Cerebellar nuclear complex (tissue), 1 donor: ENCODE measurements around the gene WWC1.

Experiments
- DNase-seq, 2 experiments: peaks; one replicate each; lab custom pipeline; 2025; lab: John Stamatoyannopoulos, UW

Gene WWC1

GRCh38 chr5:168364151-168364661 lies 72.8 kb downstream of the WWC1 start:
- DNase-seq, result no peak

DNA sequence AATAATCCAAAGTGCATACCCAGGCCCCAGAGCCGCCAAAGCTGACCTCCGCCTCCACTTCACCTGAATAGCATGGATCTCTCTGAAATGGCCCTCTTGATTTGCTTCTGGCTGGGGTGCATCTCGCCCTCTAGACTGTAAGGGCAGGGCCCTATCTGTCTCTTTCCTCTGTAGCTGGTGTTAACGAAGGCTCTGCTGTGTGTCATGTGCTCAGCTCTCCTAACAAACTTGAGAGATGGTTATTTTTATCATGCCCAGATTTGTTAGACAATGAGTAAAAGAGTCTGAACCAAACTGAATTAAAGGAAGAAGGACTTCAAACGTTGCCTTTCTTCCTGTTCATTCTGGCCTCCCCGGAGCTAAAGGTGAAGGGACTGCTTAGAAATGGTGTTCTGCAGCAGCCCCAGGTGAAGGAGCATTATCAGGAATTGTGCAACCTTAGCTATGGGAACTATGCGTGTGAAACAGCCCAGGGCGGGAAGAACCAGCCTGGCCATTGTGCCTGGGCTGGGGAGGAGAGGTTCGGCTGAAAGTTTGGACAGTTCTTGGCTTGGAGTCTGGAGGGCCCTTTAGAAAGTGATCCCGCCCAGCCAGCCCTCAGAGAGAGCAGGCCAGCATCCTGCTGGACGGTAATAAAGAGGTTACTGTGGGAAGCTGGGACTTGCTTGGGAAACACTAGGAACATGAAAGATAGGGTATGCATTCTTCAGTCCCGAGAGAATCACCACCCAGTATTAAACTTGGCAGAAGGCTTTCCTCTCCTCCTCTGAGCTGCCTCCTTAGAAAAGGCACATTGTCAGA lies 73.5 kb downstream of the WWC1 start:
- no peak for DNase-seq

DNA sequence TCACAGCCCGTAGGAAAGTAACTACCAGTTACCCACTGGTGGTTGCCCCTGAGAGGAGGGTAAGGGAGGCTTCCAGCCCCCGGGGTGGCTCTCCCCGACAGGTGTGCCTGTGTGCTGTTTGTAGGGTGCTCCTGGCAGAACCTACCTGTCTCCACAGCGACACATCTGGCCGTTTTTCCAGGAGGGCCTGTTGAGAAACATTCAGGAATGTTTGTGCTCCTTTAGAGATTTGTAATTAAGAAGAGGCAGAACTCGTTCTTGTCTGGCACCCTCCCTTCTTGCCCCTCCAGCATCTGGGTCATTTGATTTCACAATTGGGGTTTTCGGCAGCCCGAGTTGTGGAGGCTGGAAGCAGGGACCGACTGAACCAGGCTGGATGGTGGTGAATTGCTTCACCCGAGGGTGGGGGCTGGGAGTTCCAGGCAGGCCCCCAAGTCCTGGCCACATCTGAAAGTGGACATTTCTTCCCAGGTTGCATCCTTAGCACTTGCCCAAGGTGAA lies 74.2 kb downstream of the WWC1 start:
- DNase-seq, result no peak

DNA sequence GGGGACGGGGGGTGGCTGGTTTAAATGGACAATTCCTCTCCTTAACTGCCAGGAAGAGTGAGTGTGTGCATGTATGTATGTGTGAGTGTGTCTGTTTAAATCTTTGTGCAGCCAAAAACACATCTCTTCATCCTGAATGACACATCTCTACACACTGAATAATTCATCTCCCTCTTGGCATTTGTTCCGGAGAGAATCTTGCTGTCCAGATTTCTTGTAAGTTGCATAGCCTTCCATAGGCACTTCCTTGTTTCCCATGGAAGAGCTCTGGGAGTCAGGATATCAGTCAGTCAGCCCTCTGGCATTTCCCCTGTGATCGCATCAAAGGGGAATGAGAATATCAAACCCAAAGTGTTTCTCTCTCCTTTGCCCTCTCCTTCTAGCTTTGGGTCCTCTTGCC lies 74.7 kb downstream of the WWC1 start:
- DNase-seq, result no peak

- DNase-seq, result no peak
These were observed 77.4 kb downstream of the WWC1 start for GRCh38 chr5:168368854-168369253.

DNA sequence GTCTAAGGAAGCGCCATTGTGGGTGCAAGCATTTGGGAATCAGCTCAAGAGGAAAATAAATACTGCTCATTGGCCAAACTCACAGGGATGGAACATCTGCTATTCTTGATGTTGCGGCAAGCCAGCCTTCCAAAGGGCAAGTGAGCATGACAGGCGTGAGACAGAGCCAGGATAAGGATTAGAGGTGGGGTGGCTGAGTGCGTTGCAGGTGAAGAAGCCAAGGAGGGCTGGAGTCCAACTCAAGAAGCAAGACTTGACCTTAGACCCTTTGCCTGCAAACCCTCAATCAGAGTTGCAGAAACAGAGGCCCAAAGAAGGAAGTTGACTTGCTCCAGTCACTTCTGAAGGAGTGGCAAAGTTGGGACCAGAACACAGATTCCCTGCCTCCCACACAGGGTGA lies 79.4 kb downstream of the WWC1 start:
- no peak for DNase-seq

- DNase-seq, result no peak
These were observed 81.0 kb downstream of the WWC1 start for GRCh38 chr5:168372356-168372946.

GRCh38 chr5:168374532-168374931 lies 83.1 kb downstream of the WWC1 start:
- DNase-seq, result no peak

- DNase-seq, result no peak
These were observed 83.8 kb downstream of the WWC1 start for GRCh38 chr5:168375214-168375613.

DNA sequence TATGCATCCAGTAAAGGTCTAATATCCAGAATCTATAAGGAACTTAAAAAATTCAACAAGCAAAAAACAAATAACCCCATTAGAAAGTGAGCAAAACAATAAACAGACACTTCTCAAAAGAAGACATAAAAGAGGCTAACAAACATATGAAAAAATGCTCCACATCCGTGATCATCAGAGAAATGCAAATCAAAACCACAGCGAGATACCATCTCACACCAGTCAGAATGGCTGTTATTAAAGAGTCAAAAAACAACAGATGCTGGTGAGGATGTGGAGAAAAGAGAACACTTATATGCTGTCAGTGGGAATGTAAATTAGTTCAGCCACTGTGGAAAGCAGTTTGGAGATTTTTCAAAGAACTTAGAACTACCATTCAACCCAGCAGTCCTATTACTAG lies 86.1 kb downstream of the WWC1 start:
- DNase-seq, result no peak

DNA sequence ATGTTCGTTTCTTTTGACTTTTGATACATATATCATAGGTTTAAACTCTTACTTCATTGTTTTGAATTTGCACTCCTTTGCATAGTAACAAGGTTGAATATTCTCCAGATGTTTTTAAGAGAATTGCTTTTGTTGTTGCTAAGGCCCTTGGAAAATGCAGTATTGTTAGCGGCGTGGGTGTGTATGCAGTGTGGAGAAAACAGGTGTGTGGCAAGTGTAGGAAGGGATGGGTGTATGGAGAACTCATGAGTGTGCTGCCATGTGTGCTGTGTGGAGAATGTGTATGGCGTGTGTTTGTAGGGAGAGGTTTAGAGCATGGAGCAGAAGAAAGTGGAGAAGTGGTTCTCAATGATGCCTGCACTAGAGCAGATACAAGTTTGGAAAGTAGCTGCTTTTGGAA lies 87.3 kb downstream of the WWC1 start:
- no peak for DNase-seq

DNA sequence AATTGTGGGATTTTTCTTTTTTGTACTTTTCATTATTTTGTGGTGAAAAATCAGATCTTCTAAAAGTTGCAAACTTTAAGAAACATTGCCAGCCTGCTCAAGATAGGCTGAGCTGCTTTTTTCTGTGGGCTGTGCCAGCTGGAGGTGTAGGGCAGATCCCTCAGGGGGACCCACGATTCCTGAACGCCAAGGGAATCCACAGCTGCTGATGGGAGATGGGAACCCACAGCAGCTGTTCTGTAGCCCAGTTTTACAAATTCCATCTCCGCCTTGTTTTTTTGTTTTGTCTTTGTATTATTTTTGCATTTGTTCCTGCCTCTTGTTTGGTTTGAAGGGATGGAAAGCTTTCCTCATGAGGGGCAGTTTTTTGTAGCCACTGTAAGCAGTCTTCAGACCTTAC lies 91.0 kb downstream of the WWC1 start:
- DNase-seq, result no peak

DNA sequence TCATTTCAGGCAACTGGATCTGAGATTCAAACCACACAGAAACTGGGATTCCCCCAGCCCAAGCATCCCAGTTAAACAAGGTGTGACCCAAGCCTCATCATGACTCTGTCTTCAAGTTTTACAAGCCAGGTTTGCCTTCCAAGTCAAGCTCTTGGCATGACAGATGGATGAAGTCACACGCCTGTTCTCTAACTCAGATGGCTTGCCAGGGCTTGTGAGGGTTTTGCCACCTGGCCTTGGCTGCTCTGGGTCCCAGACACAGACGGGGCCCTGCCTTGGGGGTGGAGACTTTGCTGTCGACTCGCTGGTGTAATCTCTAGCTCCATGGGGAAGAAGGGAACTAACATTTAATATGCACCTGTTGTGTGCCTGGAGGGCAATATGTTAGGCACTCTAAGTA lies 99.0 kb downstream of the WWC1 start:
- DNase-seq, result no peak

DNA sequence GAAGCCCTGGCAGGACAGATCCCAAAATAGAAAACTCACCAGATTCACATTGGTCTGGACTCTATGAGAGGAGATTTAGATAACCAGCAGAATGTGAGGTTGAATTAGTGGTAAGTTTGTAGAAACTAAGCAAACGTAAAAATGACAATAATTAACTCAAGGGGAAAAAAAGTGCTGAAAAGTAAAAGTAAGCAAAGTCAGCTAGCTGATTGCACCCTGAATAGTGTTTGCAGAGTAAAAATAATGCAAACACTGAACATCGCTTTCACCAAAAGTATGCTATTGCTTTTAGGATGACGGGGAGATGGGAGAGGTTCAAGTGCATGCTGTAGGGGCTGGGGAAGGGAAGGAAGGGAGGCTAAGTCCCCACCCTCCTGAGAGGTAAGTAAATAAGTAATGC lies 102.3 kb downstream of the WWC1 start:
- DNase-seq, result no peak

DNA sequence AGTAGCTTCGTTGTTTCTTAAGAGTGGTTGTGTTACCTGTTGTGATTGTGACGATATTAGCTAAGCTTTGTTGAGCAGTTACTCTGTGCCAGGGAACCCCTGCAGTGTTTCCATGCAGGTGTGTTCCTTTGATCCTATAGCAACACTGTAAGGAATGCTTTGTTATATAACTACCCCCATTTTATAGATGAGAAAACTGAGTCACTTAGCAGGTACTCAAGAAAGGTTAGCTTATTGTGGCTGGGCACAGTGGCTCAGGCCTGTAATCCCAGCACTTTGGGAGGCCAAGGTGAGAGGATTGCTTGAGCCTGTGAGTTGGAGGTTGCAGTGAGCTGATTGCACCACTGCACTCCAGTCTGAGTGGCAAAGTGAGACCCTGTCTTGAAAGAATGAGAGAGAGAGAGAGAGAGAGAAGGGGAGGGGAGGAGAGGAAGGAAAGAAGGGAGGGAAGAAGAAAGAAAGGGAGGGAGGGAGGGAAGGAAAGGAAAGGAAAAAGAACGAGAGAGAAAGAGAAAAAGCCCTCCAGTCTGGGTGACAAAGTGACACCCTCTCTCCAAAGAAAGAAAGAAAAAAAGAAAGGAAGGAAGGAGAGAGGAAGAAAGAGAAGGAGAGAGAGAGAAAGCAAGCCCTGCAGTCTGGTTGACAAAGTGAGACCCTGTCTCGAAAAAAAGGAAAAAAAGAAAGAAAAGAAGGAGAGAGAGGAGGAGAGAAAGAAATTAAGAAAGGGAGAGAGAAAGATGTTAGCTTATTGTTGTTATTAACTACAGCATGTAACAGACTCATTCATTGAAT lies 109.2 kb downstream of the WWC1 start:
- DNase-seq, result no peak

DNA sequence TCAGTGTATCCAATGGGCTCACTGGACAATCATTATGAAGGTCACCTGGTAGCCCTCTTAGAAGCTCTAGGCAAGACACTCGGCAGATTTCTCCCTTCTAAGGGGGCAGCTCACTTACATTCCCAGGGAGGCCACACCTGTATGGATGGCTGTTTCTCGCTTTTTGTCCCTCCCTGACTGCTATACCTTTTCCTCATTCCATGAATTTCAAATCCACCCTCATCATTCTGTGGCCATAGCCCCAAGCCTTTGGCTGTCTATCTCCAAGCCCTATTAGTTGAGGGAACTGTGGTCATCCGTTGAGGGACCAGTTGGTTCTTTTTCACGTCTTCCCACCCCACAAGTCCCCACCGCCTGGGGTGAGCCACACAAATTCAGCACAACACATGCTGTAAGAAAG lies 109.8 kb downstream of the WWC1 start:
- DNase-seq, result no peak

GRCh38 chr5:168401880-168402279 lies 110.4 kb downstream of the WWC1 start:
- no peak for DNase-seq

- DNase-seq, result no peak
These were observed 112.9 kb downstream of the WWC1 start for GRCh38 chr5:168404365-168404764.

DNA sequence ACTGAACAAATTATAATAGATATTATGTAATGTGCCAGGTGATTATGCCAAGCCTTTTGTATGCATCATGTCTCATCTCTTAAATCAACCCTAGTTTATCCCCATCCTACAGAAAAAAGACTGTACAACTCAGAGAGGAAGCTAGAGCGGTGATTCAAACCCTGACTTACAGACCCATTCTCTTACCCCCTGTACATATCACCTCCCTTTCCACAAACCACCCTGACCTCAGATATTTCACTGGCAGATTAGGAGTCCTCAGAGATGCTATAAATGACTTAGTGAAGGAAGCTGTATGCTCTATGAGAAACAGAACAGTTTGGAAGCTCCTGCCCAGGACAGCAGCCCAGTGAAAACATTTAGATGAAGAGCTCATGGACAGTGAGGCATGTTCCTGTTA lies 115.8 kb downstream of the WWC1 start:
- no peak for DNase-seq

DNA sequence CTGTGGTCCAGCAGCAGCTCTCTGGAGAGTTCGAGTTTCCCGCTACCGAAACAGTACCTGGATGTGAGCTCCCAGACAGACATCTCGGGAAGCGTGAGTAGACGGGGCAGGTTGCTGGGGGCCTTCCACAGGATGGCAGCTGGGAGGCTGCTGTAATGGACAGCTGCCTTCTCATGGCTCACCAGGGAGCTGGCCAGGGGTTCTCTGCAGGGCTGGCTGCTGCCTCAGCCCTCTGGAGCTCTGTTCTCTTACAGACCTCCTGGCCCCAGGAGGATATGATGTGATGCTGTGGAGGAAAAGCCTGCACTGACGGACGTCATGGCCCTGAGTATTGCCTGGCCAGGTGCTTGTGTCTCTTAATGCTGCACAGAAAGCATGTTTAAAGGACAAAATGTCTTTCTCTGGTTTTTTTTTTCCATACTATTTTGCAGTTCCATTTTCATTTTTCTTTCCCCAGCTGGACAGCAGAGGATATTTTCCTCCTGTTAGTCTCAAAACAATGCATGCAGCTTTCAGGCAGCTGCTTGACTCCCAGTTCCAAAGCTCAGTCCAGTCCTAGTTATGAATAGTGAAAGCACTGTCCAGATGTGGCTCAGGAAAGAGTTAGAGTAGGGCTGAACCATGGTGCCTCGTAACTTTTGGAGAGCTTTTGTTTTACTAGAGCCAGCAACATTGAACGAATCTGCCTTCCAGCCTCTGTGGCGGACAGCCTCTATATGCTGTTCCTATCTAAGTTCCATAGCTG lies 117.3 kb downstream of the WWC1 start:
- DNase-seq, result no peak

GRCh38 chr5:168409591-168410458 lies 118.4 kb downstream of the WWC1 start:
- DNase-seq, result no peak
